GM12873 (cell line): ENCODE results near the gene RBPJL.

Experiments used
- TF ChIP-seq, protein P1 (sequence below): IDR thresholded peaks from 2 replicates; pipeline ENCODE4 v1.5.1; 2012; ENCODE audit warnings: low read depth, mild to moderate bottlenecking, moderate library complexity, low read length, control low read depth; ENCODE audit not compliant: insufficient read depth; ENCODE audit errors: missing control alignments

RBPJL gene

DNA sequence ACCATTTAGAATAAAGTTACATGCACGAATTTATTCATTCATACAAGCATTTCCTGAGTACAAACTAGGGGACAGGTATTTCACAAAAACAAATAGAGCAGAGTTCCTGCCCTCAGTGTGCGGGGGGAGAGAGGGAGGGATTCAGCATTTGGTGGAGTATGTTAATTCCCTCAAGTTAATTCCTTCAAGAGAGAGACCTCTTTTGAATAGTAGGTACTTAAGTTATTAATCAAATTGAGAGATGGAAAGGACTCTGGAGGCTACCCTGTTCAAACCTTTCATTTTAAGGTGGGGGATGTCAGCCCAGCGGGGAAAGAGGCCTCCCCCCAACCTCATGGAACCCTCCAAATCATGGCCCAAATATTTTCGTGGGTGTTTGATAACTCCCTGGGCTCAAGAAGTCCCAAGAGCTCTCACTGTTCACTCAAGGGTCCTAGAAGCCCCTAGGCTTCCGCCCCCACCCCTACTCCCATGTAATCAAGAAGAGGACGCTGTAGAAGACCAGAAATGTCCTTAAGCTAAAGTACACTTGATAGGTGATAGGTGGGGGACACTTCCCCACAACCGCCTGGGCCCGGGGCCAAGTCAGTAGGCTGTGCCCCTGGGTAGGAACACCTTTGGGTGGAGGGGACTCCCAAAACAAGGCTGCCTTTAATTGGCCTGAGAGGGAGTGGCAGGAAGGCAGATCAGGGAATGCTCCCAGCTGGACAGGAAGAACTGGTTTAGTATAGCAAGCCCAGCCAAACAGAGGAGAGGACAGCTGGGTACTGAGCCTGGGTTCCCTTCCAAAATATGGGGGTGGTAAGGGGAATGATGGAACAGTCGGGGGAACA, 38.7 kb downstream of the RBPJL start:
- TF ChIP-seq, protein P1, sequence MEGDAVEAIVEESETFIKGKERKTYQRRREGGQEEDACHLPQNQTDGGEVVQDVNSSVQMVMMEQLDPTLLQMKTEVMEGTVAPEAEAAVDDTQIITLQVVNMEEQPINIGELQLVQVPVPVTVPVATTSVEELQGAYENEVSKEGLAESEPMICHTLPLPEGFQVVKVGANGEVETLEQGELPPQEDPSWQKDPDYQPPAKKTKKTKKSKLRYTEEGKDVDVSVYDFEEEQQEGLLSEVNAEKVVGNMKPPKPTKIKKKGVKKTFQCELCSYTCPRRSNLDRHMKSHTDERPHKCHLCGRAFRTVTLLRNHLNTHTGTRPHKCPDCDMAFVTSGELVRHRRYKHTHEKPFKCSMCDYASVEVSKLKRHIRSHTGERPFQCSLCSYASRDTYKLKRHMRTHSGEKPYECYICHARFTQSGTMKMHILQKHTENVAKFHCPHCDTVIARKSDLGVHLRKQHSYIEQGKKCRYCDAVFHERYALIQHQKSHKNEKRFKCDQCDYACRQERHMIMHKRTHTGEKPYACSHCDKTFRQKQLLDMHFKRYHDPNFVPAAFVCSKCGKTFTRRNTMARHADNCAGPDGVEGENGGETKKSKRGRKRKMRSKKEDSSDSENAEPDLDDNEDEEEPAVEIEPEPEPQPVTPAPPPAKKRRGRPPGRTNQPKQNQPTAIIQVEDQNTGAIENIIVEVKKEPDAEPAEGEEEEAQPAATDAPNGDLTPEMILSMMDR, result no peak

DNA sequence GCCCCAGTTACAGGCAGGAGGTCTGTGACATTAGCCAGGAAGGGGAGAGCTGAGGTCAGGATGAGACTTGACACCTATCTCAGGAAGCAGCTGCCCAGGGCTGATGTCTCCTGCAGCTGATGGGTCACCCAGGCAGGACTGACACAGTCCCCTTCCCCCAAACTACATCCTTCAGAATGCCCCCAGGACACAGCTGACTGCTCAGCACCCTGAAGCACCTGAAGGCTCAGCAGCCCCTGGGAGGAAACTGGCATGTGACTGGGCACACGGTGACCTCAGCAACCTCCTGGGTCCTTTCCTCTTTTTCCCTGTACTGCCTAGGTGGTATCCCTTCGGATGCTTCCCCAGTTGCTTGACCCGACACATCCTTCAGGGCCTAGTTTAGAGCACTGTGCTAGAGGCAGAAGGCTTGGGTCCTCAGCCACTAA, 39.7 kb downstream of the RBPJL start:
- TF ChIP-seq, protein P1, result no peak

DNA sequence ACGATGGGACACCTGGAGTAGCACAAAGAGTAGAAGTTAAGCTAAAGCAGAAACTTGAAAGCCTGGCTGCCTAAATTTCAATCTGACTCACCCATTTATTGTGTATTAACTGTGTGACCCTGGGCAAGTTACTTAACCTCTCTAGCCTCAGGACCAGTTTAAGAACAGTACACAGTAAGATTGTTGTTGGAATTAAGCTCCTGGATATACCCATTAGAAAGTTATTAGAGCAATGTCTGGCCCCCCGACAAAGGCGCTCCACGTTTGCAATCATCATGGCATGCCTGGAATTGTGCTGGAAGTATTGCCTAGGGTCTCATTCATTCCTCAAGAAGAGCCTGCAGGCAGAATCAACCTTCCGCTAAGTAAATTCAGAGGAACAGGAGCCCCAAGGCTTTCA, 40.2 kb downstream of the RBPJL start:
- TF ChIP-seq, protein P1, result no peak

DNA sequence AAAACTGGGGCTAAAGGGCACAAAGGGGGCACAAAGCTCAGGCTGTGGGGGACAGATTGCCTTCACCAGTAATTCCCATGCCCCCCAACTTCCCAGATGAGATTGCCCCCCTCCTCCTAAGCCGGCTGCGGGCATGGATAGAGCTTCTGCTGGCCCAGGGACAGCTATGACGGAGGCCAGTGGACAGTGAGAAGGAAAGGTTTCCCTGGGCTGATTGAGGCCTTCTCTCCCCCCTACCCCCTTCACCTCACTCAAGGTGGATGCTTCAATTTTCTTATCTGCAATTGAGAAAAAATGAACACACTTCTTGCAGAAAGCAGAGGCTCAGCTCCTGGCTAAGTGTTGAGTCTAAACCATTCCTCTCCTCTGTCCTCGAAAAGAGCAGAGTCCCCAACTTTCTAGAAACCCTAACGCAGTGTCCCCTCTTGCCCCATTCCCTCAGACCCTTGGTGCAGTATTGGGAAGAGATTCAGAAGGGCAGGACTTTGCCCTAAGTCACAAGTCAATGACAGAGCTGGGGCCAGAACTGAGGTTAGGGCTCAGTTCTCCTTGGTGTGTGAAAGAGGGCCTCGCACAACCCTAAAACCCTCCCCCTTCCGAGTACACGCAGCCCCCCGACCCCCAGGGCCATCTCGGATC, 40.8 kb downstream of the RBPJL start:
- TF ChIP-seq, protein P1, result no peak

DNA sequence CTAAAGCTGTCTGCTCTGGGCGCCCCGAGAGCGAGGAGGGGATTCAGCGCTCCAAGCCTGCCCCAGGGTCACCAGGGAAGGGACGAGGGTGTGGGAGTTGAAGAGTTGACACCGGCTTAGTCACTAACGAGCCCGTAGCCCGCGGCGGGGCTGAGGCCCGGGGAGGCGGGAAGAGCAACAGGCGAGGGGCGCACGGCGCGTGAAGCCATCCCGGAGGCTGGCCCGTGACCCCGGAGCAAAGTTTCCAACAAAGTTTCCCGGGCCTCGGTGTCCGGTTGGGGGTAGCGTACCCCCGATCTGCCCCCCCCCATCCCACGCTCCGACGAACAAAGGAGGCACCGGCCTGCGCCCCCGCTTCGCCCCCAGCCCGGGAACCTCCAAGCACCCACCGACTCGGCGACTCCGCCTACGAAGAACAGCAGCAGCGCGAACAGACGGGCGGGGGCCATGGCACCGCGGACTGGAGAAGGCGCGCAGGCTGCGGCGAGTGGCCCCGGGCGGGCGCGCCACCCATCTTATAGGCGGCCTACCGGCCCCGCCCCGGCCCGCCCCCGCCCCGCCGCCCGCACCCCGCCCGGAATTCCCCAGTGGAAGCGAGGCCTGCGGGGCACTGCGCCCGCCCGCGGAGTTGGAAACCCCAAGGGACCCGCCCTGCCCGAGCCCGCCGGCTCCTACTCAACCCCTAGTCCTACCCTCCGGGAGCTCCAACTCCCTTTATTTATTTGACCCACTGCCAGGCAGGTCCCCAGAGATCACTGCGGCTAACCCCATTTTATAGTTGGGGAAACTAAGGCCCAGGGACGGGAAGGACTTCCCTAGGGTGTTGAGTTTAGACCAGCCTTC, 41.5 kb downstream of the RBPJL start, which contains the start of gene SDC4:
TSS of gene SDC4 (minus strand) at position 489 of the 843 bp plus-strand sequence. CDS start at position 449, 40 bp downstream.
- TF ChIP-seq, protein P1, result no peak

DNA sequence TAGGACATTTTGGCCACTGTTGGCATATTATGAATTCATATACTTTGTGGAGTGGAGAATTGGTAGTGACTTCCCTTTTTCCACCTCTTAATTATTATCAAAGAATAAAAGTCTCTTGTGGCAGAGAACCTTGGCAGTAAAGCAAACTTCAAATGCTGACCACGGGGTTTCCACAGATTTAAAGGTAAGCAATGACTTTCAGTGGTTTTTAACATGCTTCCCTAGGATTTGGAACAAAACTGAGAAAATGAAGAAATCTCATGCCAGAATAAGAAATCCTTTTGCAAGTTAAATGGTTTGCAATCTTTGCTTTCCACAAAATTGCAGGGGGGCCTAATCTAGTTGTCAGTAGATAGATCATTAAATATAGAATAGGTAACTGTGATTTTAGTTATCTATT, 43.6 kb downstream of the RBPJL start:
- TF ChIP-seq, protein P1, result no peak
